ENCODE data around the gene COL6A2. TPM values are rescaled to one million over a fixed set of nuclear protein-coding genes. Genes with fewer than 3 reads are reported as not detected.

Gene COL6A2
- total RNA-seq, 2 donors from 2014 or later, result 3.3 to 10.1 TPM

DNA sequence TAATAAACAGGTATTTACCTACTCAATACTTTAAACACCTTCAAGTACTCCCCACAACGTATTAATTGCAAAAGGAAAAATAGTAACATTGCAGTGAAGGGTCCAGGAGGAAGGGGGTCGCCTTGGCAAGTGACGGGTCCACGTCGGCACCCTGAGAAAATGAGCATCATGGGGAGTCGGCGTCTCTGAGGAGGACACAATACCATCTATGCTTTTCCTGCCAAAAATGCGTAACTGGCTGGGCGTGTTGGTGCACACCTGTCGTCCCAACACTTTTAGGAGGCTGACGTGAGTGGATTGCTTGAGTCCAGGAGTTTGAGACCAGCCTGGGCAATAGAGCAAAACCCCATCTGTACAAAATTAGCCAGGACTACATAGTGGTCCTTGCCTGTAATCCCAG, 50.2 kb downstream of the COL6A2 start:
- ATAC-seq (replicated peaks), result no peak
- Mint-ChIP-seq H3K27ac (no peak overlapping the region), H3K27me3 (no peaks in the 10 kb centered on the region), H3K4me1 (no peaks in the 10 kb centered on the region), H3K36me3 (ENCODE audit: low read depth) (no peaks in the 10 kb centered on the region), H3K4me3 (no peak overlapping the region), H3K9me3 (no peaks in the 10 kb centered on the region)

DNA sequence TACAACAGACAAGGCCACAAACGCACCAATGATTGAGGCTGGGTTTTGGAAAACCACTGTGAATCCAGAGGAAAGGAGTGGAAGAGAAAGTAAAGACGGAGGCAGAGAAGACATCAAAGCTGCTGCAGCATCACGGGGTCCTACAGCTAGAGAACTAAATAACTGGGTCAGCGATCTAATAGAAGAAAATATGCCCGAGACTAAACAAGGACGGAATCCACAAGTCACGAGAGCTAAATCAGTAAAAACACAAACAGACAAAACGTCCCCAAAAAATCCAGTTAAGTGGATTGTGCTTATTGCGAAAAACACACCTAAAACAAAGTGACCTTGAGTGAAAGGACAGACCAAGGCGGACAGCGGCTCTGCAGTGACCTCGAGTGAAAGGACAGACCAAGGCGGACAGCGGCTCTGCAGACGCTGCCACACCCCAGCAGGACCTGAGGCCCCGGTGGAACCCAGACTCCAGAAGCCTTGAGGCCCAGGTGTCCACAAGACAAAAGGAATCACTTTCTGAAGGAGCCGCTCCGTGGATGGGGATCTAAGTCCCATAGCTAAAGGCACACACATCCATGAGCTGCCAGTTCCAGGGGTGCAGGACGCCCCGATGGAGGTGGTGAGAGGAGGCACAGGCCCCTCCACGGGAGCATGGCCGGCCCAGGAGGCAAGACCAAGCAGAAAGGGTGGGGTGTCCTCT, 51.4 kb downstream of the COL6A2 start:
- Mint-ChIP-seq H3K4me3 (no peak overlapping the region), H3K4me1 (no peaks in the 10 kb centered on the region)
- ATAC-seq (replicated peaks), result no peak

DNA sequence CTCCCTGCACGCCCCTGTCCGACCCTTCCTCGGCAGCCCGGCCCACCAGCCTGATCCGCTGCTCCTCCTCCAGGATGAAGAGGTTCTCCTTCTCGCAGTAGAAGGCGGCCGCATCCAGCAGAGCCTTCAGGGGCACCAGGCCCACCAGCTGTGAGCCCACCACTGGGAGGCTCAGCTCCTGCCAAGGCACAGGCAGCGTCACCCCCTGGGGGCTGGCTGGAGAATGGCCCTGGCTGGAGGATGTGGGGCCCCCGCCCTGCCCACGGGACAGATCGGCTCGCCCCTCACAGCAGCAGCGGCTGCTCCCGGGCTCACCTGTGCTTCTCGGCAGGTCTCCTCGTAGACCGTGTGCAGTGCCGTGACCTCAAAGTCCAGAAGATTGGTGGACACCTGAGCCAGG, 52.2 kb downstream of the COL6A2 start:
- H3K4me3 Mint-ChIP-seq, result no peak overlapping the region
- no peaks in the 10 kb centered on the region for H3K27me3 Mint-ChIP-seq
- ATAC-seq (replicated peaks), result no peak
- H3K36me3 Mint-ChIP-seq (ENCODE audit: low read depth), result no peaks in the 10 kb centered on the region
- H3K4me1 Mint-ChIP-seq, result no peaks in the 10 kb centered on the region
- no peak overlapping the region for H3K27ac Mint-ChIP-seq
- no peaks in the 10 kb centered on the region for H3K9me3 Mint-ChIP-seq

More for the DNA sequence above, 51.4 kb downstream of the COL6A2 start:
- Mint-ChIP-seq H3K36me3 (ENCODE audit: low read depth) (no peaks in the 10 kb centered on the region), H3K27me3 (no peaks in the 10 kb centered on the region), H3K9me3 (no peaks in the 10 kb centered on the region), H3K27ac (no peak overlapping the region)

DNA sequence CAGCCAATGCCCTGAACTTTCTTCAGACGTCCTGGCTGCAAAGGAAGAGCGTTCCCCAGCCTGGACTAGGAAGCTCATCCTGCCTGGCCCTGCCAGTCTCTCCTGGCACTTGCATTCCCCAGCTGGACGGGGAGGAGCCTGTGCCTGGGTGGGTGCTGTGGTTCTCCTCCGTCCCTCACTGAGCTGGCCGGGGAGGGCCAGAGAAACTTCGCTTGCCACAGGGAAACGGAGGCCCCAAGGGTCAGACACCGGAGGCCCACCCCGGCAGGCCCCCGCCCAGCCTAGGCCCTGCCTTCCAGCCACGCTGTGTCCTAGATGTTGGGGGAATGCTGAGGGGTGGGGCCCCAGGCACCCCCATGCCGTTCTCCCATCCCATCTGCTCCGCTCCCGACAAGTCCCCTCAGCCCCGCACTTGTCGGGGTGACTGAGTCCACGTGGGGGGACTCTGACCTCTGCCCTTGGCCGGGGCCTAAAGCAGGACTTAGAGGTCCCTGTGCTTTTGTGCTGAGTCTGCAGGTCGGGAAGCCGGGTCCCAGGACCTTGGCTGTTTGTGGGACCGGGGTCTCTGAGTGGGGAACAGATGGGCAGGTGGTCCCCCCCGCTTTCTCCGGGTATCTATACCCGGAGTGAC, 52.7 kb downstream of the COL6A2 start:
- H3K4me3 Mint-ChIP-seq, result no peak overlapping the region
- H3K36me3 Mint-ChIP-seq (ENCODE audit: low read depth), result no peaks in the 10 kb centered on the region
- no peaks in the 10 kb centered on the region for H3K27me3 Mint-ChIP-seq
- no peak overlapping the region for H3K27ac Mint-ChIP-seq
- ATAC-seq (replicated peaks), result no peak
- no peaks in the 10 kb centered on the region for H3K9me3 Mint-ChIP-seq
- no peaks in the 10 kb centered on the region for H3K4me1 Mint-ChIP-seq

DNA sequence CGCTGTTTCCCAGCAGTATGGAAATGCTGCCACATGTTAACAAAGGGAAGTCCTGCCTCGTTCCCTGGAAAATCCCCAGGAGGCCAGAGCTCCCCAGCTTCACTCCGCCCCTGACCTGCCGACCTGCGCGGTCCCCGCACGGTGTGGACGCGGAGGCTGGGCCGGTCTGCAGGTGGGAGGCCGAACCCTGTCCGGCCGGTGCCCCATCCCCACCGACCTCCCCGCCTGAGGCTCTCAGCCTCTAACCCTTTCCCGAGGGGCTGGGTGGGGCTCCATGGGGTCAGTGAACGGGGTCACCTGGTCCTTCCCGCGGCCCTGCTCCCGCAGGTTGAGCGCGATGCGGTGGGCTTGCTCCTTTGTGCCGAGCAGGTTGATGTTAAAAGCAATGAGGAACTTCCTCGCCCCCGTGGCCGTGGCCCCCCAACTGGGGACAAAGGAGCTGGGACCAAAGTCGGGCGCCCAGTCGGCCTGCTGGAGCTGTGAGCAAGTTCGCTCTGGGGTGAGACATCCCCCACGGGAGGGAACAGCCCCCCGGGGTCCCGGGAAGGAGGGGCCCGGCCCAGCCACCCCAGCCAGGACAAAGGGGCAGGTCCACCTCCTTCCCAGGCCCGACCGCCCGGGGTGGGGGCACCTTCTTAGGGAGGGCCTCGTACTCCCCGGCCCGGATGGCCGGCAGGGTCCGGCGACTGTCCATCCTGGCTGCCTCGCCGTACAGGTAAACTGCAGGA, 53.5 kb downstream of the COL6A2 start:
- no peaks in the 10 kb centered on the region for H3K4me1 Mint-ChIP-seq
- H3K27me3 Mint-ChIP-seq, result no peaks in the 10 kb centered on the region
- H3K27ac Mint-ChIP-seq, result no peak overlapping the region
- no peaks in the 10 kb centered on the region for H3K36me3 Mint-ChIP-seq (ENCODE audit: low read depth)
- H3K9me3 Mint-ChIP-seq, result no peaks in the 10 kb centered on the region
- no peak overlapping the region for H3K4me3 Mint-ChIP-seq
- ATAC-seq (replicated peaks), result no peak

DNA sequence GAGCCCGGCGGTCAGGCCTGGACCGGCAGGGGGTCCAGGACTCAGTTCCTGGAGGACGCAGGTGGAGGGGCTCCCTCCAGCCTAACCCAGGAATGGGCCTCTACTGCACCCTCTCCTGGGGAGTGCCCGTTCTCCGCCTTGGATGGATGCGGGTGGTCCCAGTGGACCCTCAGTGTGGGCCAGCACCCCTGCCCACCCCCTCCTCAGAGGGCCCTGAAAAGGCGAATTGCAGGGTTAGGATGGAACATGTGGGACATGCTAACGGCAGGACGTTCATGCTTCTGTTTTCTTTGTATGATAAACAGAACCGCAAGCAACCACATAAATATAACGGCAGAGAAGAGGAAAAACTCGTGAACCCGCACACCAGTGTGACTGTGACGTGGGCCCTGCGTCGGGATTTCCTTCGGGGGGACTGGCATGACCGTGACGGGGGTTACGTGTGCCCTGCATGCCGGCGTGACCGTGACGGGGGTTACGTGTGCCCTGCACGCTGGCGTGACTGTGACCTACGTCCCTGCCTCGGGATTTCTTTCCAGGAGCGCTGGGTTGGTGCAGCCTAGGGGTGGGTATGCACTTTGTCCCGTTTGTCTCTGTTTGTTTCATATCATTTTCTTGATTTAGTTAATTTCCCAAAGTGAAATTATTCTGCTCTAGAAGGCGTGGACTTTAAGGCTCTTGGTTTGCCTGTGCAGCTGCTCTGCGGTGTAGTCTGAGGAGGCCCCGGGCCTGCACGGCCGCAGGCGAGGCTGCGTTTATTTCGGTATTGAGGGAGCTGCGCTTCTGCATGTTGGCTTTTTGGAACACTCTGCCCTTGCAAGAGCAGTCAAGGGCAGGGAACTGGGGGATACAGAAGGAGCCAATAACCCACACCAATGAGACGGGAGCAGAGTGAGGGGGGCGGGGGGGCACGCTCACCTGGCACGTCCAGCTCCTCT, 54.3 kb downstream of the COL6A2 start:
- Mint-ChIP-seq H3K9me3 (no peaks in the 10 kb centered on the region), H3K27ac (no peak overlapping the region), H3K27me3 (no peaks in the 10 kb centered on the region), H3K4me1 (no peaks in the 10 kb centered on the region), H3K36me3 (ENCODE audit: low read depth) (no peaks in the 10 kb centered on the region), H3K4me3 (no peak overlapping the region)
- ATAC-seq (replicated peaks), result no peak

DNA sequence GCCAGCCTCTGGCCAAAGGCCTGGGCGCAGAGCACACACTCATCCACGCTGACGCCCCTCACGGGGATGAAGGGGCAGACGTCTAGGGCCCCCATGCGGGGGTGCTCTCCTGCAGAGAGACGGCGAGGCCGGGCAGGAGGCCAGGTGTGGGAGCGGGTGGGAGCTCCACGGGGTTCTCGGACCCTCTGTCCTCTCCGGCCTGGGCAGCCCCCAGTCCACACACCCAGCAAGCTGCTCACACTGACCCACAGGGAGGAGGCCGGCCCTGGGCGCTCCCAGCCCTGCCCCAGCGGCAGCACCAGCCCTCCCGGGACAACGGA, 55.0 kb downstream of the COL6A2 start:
- Mint-ChIP-seq H3K27me3 (no peaks in the 10 kb centered on the region), H3K27ac (no peak overlapping the region), H3K4me3 (no peak overlapping the region), H3K36me3 (ENCODE audit: low read depth) (no peaks in the 10 kb centered on the region), H3K4me1 (no peaks in the 10 kb centered on the region), H3K9me3 (no peaks in the 10 kb centered on the region)
- ATAC-seq (replicated peaks), result no peak

DNA sequence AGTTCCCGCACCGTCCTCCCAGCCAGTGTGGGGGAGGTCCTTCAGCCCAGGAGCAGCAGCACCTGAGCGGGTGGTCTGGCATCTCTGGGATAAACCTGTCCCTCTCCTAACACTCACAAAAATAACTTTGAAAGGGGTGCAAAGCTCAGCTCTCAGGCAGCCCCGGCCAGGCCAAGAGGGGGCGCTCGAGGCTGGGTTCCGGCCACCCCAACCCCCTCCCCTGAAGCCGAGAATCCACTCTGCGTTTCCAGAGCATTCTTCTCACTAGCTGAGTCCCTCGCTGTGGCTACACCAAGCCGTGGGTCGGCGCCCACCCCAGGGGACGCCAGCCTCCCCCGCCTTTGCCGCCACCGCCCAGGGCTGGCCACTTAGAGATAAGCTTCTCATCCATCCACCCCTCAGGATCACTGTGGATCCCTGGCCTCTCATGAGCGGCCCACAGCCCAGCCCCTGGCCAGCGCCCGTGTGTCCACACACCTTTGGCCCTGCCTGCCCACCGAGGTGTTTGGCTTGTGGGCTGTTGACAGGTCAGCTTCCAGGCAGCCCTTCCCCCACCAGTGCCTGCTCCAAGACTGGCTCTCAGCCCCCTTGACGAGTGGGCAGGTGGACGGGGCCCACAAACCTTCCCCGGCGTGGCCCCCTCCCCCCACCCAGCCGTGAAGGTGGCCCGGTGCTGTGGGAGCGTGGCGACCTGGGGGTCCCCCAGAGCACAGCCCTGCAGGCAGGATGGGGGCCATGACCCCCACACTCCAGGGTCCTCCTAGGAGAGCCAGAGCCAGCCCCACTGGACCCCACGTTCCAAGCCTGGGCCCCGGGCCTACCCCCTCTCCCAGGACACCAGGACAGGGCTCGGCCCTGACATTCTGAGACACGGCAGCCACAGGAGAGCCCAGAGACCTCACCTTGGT, 55.6 kb downstream of the COL6A2 start:
- Mint-ChIP-seq H3K27ac (no peak overlapping the region), H3K4me1 (no peaks in the 10 kb centered on the region), H3K9me3 (no peaks in the 10 kb centered on the region), H3K27me3 (no peaks in the 10 kb centered on the region), H3K36me3 (ENCODE audit: low read depth) (no peaks in the 10 kb centered on the region), H3K4me3 (no peak overlapping the region)
- ATAC-seq (replicated peaks), result peak; percentile 74

DNA sequence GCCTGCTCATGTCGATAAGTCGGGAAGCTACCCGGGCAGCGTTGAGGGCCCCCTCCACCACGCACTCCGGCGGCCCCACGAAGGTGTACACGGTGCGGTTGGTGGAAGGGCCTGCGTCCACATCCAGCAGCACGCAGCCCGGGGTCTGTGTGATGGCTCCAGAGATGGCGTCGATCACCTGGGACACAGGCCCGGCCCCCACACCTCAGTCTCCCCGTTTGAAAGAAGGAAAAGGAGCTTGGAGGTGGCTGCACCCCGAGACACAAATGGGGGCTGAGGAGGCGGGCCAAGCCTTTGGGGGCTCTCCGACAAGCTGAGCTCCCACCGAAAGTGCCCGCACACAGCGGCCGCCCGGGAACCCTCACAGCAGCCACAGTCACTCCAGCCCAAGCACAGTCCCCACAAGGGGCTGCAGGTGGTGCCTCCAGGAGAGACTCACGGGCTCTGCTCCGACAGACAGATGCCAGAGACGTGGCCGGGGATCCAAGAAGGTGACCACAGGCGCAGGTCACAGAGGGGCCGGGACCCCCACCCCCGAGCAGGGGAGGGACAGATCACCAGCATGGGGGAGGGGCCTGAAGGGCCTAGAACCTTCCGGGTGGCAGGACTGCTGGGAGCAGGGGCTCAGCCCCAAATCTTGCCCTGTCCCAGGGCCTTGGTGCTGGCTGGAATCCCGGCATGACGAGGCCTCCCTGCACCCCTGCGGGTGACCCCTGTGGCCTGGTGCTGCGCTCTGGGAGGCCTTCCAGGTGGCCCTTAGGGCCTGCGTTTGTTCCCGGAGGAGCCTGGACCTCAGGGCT, 56.4 kb downstream of the COL6A2 start:
- H3K36me3 Mint-ChIP-seq (ENCODE audit: low read depth), result no peaks in the 10 kb centered on the region
- no peak for ATAC-seq (replicated peaks)
- no peaks in the 10 kb centered on the region for H3K9me3 Mint-ChIP-seq
- H3K4me1 Mint-ChIP-seq, result no peaks in the 10 kb centered on the region
- no peak overlapping the region for H3K4me3 Mint-ChIP-seq
- no peaks in the 10 kb centered on the region for H3K27me3 Mint-ChIP-seq
- H3K27ac Mint-ChIP-seq, result no peak overlapping the region

DNA sequence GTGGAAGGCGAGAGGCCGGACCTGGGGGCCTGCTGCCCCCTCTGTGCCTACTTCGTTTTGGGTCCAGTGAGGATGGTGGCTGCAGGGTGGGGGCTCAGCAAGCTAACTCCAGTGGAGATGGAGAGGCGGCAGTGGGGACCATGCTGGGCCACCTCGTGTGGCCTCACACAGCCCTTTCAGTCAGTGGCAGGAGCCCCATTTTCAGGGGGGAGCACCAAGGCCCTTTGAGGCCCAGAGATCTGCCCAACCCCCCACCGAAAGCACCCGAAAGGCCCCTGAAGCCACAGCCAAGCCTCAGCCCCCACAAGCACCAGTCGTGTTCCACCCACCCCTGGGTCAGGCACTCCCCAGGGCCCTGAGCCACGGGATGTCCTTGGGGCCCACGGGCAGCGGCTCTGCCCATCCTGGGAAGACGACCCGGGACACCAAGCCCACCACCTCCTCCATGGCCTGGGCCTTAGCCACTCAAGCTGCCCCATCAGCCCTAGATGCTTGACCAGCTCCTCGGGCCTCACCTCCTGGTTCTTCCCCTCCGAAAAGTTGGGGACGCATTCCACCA, 57.1 kb downstream of the COL6A2 start:
- Mint-ChIP-seq H3K4me3 (no peak overlapping the region), H3K27ac (no peak overlapping the region), H3K36me3 (ENCODE audit: low read depth) (no peaks in the 10 kb centered on the region), H3K9me3 (no peaks in the 10 kb centered on the region), H3K4me1 (no peaks in the 10 kb centered on the region), H3K27me3 (no peaks in the 10 kb centered on the region)
- ATAC-seq (replicated peaks), result no peak

DNA sequence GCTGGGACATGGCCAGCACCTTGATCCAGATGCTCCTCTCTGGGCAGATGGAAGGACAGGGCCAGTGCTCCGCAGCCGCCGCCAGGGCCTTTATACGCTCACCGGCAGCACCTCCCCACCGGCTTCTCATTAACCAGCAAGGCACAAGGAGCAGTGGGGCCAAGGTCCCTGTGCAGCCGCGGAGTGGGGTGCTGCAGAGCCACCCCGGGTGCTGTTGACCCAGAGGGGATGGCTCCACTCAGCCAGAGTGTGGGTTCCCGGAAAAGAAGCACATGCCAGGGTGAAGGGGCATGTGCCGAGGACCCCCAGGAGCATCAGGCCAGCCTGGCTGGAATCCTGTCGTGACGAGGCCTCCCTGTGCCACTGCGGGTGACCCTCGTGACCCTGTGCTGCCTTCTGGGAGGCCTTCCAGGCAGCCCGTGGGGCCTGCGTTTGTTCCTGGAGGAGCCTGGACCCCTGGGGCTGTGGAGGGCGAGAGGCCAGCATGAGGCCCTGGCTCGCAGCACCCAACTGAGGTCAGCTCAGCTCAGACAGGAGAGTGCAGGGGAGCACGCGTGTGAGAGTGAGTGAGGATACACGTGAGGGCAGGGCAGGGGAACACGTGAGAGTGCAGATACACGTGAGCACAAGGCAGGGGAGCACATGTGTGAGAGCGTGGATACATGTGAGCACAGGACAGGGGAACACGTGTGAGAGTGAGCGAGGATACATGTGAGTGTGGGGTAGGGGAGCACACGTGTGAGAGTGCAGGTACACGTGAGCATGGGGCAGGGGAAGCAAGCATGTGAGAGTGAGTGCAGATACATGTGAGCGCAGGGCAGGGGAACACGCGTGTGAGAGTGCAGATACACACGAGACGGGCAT, 57.8 kb downstream of the COL6A2 start, which contains the start of gene FTCD:
TSS of gene FTCD (minus strand) at position 66 of the 864 bp plus-strand sequence. CDS start at position 10, 56 bp downstream.
- no peak within 1 kb of the TSS for H3K4me3 Mint-ChIP-seq
- H3K36me3 Mint-ChIP-seq (ENCODE audit: low read depth), result no peaks in the 10 kb centered on the region
- H3K9me3 Mint-ChIP-seq, result no peaks in the 10 kb centered on the region
- H3K27me3 Mint-ChIP-seq, result no peaks in the 10 kb centered on the region
- ATAC-seq (replicated peaks), result no peak
- no peak within 1 kb of the TSS for H3K27ac Mint-ChIP-seq
- H3K4me1 Mint-ChIP-seq, result no peaks in the 10 kb centered on the region

DNA sequence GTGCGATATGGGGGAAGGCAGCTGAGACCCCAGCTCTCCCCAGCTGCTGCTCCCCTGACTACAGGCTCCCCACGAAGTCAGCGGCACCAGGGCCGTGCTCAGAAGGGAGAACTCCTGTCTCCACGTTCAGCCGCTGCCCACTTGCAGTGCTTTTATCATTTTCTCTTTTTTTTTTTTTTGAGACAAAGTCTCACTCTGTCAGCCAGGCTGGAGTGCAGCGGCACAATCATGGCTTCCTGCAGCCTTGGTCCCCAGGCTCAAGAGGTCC, 58.4 kb downstream of the COL6A2 start:
- Mint-ChIP-seq H3K4me1 (no peaks in the 10 kb centered on the region), H3K27me3 (no peaks in the 10 kb centered on the region), H3K9me3 (no peaks in the 10 kb centered on the region), H3K36me3 (ENCODE audit: low read depth) (no peaks in the 10 kb centered on the region), H3K4me3 (no peak overlapping the region), H3K27ac (no peak overlapping the region)
- ATAC-seq (replicated peaks), result no peak
